Keratinocyte (primary cell): ENCODE results near the gene THEM4. TPM values are rescaled to one million over a fixed set of nuclear protein-coding genes. Genes with fewer than 3 reads are reported as not detected.

Experiments
- DNase-seq: peaks from one replicate; pipeline ENCODE4 v3.0.0-alpha.2; 2011; ENCODE audit warnings: low read depth, missing footprints, low spot score
- FAIRE-seq: peaks from 2 replicates; lab custom pipeline; 2011; peaks lifted over from hg19 to GRCh38; lab: Jason Lieb, UNC
- H2AFZ ChIP-seq: 2 replicates; pipeline ENCODE4 v1.6.0; 2012; ENCODE audit warnings: low read length, control low read depth, inconsistent platforms; ENCODE audit not compliant: control insufficient read depth
- H3K27ac ChIP-seq: 2 replicates; pipeline ENCODE4 v1.5.1; 2011; ENCODE audit warnings: low read length; ENCODE audit not compliant: control insufficient read depth, insufficient read depth
- H3K27me3 ChIP-seq: 3 replicates; pipeline ENCODE4 v1.6.0; 2011; ENCODE audit warnings: low read length; ENCODE audit not compliant: control insufficient read depth, insufficient read depth; ENCODE audit errors: extremely low read depth
- H3K36me3 ChIP-seq, 2 experiments: 2 replicates in 1 of 2; 3 replicates in 1 of 2; pipeline ENCODE4 v1.5.1; 2011; ENCODE audit warnings: low read length in 2 of 2, mild to moderate bottlenecking in 1 of 2; ENCODE audit not compliant: control insufficient read depth in 2 of 2, insufficient read depth in 2 of 2; ENCODE audit errors: extremely low read depth in 1 of 2
- H3K4me1 ChIP-seq: 3 replicates; pipeline ENCODE4 v1.5.1; 2011; ENCODE audit warnings: low read length; ENCODE audit not compliant: control insufficient read depth, insufficient read depth; ENCODE audit errors: extremely low read depth
- H3K4me2 ChIP-seq: 3 replicates; pipeline ENCODE4 v1.6.0; 2011; ENCODE audit warnings: low read depth, low read length; ENCODE audit not compliant: control insufficient read depth, insufficient read depth; ENCODE audit errors: extremely low read depth
- H3K4me3 ChIP-seq, 3 experiments: fragments of 200-600 bp in 1 of 3; sonication (generic) in 1 of 3; 2 replicates in 2 of 3; 3 replicates in 1 of 3; pipeline ENCODE4 v1.5.1; 2011 to 2016; ENCODE audit warnings: low read length in 3 of 3, mild to moderate bottlenecking in 3 of 3, control low read depth in 2 of 3, inconsistent platforms in 1 of 3, low read depth in 1 of 3, mixed read lengths in 1 of 3, mixed run types in 1 of 3, moderate library complexity in 1 of 3; ENCODE audit not compliant: control insufficient read depth in 2 of 3, insufficient read depth in 2 of 3; ENCODE audit errors: extremely low read depth in 1 of 3
- H3K79me2 ChIP-seq: 2 replicates; pipeline ENCODE4 v1.6.0; 2012; ENCODE audit warnings: low read length; ENCODE audit not compliant: control insufficient read depth, insufficient read depth
- H3K9ac ChIP-seq: 3 replicates; pipeline ENCODE4 v1.6.0; 2011; ENCODE audit warnings: low read length; ENCODE audit not compliant: control insufficient read depth, insufficient read depth; ENCODE audit errors: extremely low read depth
- H3K9me1 ChIP-seq: 3 replicates; pipeline ENCODE4 v1.6.0; 2011; ENCODE audit warnings: low read length; ENCODE audit not compliant: control insufficient read depth, insufficient read depth; ENCODE audit errors: extremely low read depth
- H3K9me3 ChIP-seq: 2 replicates; pipeline ENCODE4 v1.5.1; 2012; ENCODE audit warnings: low read depth, low read length; ENCODE audit not compliant: control insufficient read depth
- H4K20me1 ChIP-seq: 3 replicates; pipeline ENCODE4 v1.6.0; 2011; ENCODE audit warnings: low read length; ENCODE audit not compliant: control insufficient read depth, insufficient read depth; ENCODE audit errors: extremely low read depth
- EZH2 ChIP-seq: IDR thresholded peaks from one replicate; pipeline ENCODE4 v1.6.1; 2012; ENCODE audit warnings: inconsistent platforms, mild to moderate bottlenecking, low read length, moderate library complexity
- dilution Hi-C: fragments of 300-500 bp; cut with MboI; formaldehyde crosslinking; loops from one replicate; pipeline ENCODE4 v1.7.0; 2020; ENCODE audit warnings: low sequenced_read_pairs; ENCODE audit not compliant: extremely low pct_ligation_motif_present
- polyA plus RNA-seq, 5 experiments: library from polyadenylated mRNA; depleted of rRNA in 3 of 5; stranded (reverse) in 3 of 5; stranded (forward) in 1 of 5; unstranded in 1 of 5; fragments of >200 nt; gene quantifications; 1 replicate in 1 of 5; 2 replicates in 3 of 5; 3 replicates in 1 of 5; pipeline versions ENCODE4 v1.2.1 to v1.2.3, GENCODE V29; 2011 to 2012; ENCODE audit warnings: missing spikeins in 2 of 5, low read depth in 1 of 5, low replicate concordance in 1 of 5
- TF ChIP-seq, protein P1 (sequence below), 3 experiments: IDR thresholded peaks in 1 of 3; conservative IDR thresholded peaks in 1 of 3; optimal IDR thresholded peaks in 1 of 3; 2 replicates in 2 of 3; 3 replicates in 1 of 3; pipeline versions ENCODE3 to v1.5.1; 2011; ENCODE audit warnings: low read length in 3 of 3, mild to moderate bottlenecking in 3 of 3, moderate library complexity in 2 of 3, control low read depth in 1 of 3, inconsistent platforms in 1 of 3; ENCODE audit not compliant: insufficient read depth in 2 of 3; ENCODE audit errors: extremely low read depth in 1 of 3

THEM4 gene
- polyA plus RNA-seq, 1 donor (not counting 4 experiments of a cell fraction or from before 2014, with no cell fraction given) = 23.3 TPM

DNA sequence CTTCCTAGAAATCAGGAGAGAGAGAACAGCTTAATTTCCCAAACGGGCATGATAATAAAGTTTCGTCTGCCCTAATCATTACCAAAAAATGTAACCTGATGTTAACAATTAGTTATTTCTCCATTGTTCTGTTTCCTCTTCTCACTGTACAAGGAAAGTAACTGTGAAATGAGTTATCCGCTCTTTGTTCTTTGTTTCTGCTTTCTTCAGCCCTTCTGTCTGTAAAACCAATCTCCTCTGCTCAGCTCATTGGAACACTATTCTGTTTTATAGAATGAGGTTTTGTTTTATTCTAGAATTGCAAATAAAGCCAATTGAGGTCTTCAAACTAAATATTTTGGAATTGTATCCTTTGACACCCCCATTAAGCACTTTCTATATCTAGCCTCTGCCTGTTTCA is 8.8 kb upstream of the THEM4 start:
- no peak overlapping the region for H3K27ac ChIP-seq
- H4K20me1 ChIP-seq = no peaks in the 10 kb centered on the region
- no peak for DNase-seq
- H3K9ac ChIP-seq = no peak overlapping the region
- no peak overlapping the region for H3K4me3 ChIP-seq
- H3K36me3 ChIP-seq = no peaks in the 10 kb centered on the region
- no peaks in the 10 kb centered on the region for H3K9me3 ChIP-seq
- dilution Hi-C loops = no loop called here
- TF ChIP-seq, protein P1, sequence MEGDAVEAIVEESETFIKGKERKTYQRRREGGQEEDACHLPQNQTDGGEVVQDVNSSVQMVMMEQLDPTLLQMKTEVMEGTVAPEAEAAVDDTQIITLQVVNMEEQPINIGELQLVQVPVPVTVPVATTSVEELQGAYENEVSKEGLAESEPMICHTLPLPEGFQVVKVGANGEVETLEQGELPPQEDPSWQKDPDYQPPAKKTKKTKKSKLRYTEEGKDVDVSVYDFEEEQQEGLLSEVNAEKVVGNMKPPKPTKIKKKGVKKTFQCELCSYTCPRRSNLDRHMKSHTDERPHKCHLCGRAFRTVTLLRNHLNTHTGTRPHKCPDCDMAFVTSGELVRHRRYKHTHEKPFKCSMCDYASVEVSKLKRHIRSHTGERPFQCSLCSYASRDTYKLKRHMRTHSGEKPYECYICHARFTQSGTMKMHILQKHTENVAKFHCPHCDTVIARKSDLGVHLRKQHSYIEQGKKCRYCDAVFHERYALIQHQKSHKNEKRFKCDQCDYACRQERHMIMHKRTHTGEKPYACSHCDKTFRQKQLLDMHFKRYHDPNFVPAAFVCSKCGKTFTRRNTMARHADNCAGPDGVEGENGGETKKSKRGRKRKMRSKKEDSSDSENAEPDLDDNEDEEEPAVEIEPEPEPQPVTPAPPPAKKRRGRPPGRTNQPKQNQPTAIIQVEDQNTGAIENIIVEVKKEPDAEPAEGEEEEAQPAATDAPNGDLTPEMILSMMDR (optimal IDR thresholded peaks at IDR 0.05 in 1 of 3, IDR thresholded peaks at IDR 0.05 in 1 of 3, conservative IDR thresholded peaks at IDR 0.05 in 1 of 3; ENCODE audit: extremely low read depth in 1 of 3, insufficient read depth in 2 of 3, low read length in 3 of 3) = no peak
- TF ChIP-seq EZH2 = no peak
- H2AFZ ChIP-seq = no peak overlapping the region
- no peaks in the 10 kb centered on the region for H3K9me1 ChIP-seq
- H3K4me1 ChIP-seq = no peaks in the 10 kb centered on the region
- no peaks in the 10 kb centered on the region for H3K79me2 ChIP-seq
- FAIRE-seq = no peak
- H3K4me2 ChIP-seq = no peak overlapping the region
- no peaks in the 10 kb centered on the region for H3K27me3 ChIP-seq

- FAIRE-seq (no peak), DNase-seq (no peak)
- no peak overlapping the region for H3K4me3 ChIP-seq
- no peak for TF ChIP-seq EZH2
- TF ChIP-seq, protein P1 (optimal IDR thresholded peaks at IDR 0.05 in 1 of 3, IDR thresholded peaks at IDR 0.05 in 1 of 3, conservative IDR thresholded peaks at IDR 0.05 in 1 of 3; ENCODE audit: extremely low read depth in 1 of 3, insufficient read depth in 2 of 3, low read length in 3 of 3) = no peak
- no peaks in the 10 kb centered on the region for H3K9me1 ChIP-seq
- dilution Hi-C loops = no loop called here
- H3K27ac ChIP-seq = no peak overlapping the region
- H3K4me1 ChIP-seq = no peaks in the 10 kb centered on the region
- no peaks in the 10 kb centered on the region for H3K36me3 ChIP-seq
- H3K27me3 ChIP-seq = no peaks in the 10 kb centered on the region
- H3K79me2 ChIP-seq = no peaks in the 10 kb centered on the region
- no peak overlapping the region for H3K4me2 ChIP-seq
- H3K9me3 ChIP-seq = no peaks in the 10 kb centered on the region
- no peak overlapping the region for H3K9ac ChIP-seq
- H4K20me1 ChIP-seq = no peaks in the 10 kb centered on the region
- no peak overlapping the region for H2AFZ ChIP-seq
These were observed 7.5 kb upstream of the THEM4 start for GRCh38 chr1:151916726-151917370.
